OCI-LY3 (cell line): ENCODE results near the gene FOXA3.

Experiments used
- H2AFZ ChIP-seq: fragments of 200-600, 300-600 bp; shearing (Covaris generic); 2 replicates; pipeline ENCODE4 v1.6.0; 2014; ENCODE audit warnings: antibody characterized with exemption, low read depth, low read length
- H3K27ac ChIP-seq: fragments of 200-600, 300-600 bp; sonication (generic); 2 replicates; pipeline ENCODE4 v1.5.1; 2014; ENCODE audit warnings: mild to moderate bottlenecking, low read length, moderate library complexity, mixed read lengths
- H3K27me3 ChIP-seq: fragments of 200-600, 300-600 bp; sonication (generic); 2 replicates; pipeline ENCODE4 v1.6.1; 2014; ENCODE audit warnings: low read depth, low read length, mixed read lengths
- H3K36me3 ChIP-seq: fragments of 200-600, 300-600 bp; sonication (generic); replicated peaks from 2 replicates; pipeline ENCODE3; 2014; ENCODE audit warnings: low read depth, low read length, mixed read lengths
- H3K4me1 ChIP-seq: fragments of 300-600, 200-600 bp; sonication (generic); 2 replicates; pipeline ENCODE4 v1.6.1; 2014; ENCODE audit warnings: low read length, mixed read lengths
- H3K4me2 ChIP-seq: fragments of 200-600, 300-600 bp; sonication (generic); 2 replicates; pipeline ENCODE4 v1.6.1; 2014; ENCODE audit warnings: low read length, mixed read lengths
- H3K4me3 ChIP-seq: fragments of 300-600, 200-600 bp; sonication (generic); 2 replicates; pipeline ENCODE4 v1.5.1; 2014; ENCODE audit warnings: antibody characterized with exemption, mild to moderate bottlenecking, low read length, moderate library complexity
- H3K79me2 ChIP-seq: fragments of 300-600, 200-600 bp; shearing (Covaris generic); 2 replicates; pipeline ENCODE4 v1.6.1; 2014; ENCODE audit warnings: mild to moderate bottlenecking, low read length, mixed read lengths
- H3K9ac ChIP-seq: fragments of 300-600, 200-600 bp; shearing (Covaris generic); 2 replicates; pipeline ENCODE4 v1.6.0; 2014; ENCODE audit warnings: mild to moderate bottlenecking, low read length, moderate library complexity
- H3K9me3 ChIP-seq: fragments of 200-600, 300-600 bp; shearing (Covaris generic); 2 replicates; pipeline ENCODE4 v1.6.1; 2014; ENCODE audit warnings: low read length, mixed read lengths; ENCODE audit not compliant: insufficient read depth
- H4K20me1 ChIP-seq: fragments of 200-600, 300-600 bp; sonication (generic); 2 replicates; pipeline ENCODE4 v1.6.1; 2016; ENCODE audit warnings: low read length, mixed read lengths; ENCODE audit not compliant: insufficient read depth
- CTCF ChIP-seq: fragments of 200-600, 300-600 bp; sonication (generic); IDR thresholded peaks from 2 replicates; pipeline ENCODE4 v1.5.1; 2014; ENCODE audit warnings: antibody characterized with exemption, low read length, low read depth
- EZH2phosphoT487 ChIP-seq: fragments of 200-600 bp; shearing (Covaris generic); IDR thresholded peaks from 2 replicates; pipeline ENCODE4 v1.6.1; 2018; ENCODE audit warnings: antibody characterized with exemption, mixed run types, low read depth

FOXA3 gene

DNA sequence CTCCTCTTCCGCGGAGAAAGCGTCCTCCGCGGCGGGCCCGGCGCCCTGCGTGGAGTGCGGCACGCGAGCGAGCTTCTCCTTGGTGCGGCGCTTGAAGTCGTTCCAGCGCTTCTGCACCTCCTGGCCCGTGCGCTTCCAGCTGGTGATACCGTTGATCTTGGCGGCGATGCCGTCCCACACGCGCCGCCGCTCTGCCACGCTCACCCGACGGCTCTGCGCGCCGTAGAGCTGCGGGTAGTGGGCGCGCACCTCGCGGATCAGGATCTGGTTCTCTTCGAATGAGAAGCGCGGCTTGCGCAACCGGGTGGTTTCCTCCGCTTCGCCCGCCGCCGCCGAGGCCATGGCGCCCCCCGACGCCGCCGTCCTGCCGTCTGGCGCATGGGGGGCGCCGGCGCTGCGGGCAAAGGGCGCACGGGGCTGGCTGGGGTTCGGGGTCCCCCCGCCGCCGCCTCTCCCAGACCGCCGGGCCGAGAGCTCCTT is 37.3 kb downstream of the FOXA3 start:
- H3K4me1 ChIP-seq = peaks cover 13% of the 10 kb centered on the region
- H3K36me3 ChIP-seq = peaks cover 28% of the 10 kb centered on the region
- no peak overlapping the region for H3K27ac ChIP-seq
- H3K79me2 ChIP-seq = peaks cover 14% of the 10 kb centered on the region
- H3K27me3 ChIP-seq = no peaks in the 10 kb centered on the region
- no peak overlapping the region for H3K9ac ChIP-seq
- no peaks in the 10 kb centered on the region for H3K9me3 ChIP-seq
- peak overlapping the region; percentile 79 for H3K4me2 ChIP-seq
- peak overlapping the region; percentile 90 for H3K4me3 ChIP-seq
- no peak for TF ChIP-seq CTCF
- TF ChIP-seq EZH2phosphoT487 = no peak
- no peaks in the 10 kb centered on the region for H4K20me1 ChIP-seq
- H2AFZ ChIP-seq = no peak overlapping the region

DNA sequence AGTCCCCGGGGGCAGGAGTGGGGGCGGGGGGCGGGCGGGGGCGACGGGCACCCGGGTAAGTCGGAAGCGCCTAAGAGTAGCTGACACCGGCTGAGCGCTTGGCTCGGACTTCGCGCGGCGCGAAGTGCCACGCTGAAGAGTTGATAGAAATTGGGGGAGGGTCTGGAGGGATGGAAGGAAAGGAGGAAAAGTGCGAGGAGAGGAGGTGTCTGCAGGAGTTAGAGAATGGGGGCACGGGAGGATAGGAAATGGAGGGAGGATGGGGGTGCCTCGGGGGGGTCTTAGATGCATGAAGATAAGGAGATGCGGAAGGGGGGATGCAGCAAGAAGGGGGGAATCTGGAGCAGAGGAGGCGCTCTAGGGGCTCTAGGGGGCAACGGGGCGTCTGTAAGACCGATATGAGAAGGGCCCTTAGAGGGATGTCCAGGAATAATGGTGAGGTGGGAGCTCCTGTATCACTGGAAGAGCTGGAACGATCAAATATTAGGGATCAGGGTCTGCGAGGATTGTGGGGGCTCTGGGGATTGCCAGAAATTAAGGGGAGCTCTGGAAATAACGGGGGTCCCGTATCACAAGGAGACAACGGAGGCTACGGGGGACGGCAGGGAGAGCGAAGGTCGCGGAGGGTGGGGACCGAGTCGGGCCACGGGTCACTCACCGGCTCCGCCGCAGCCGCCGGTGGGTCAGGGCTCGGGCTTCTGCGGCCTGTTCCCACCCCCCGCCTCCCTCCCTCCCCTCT is 38.0 kb downstream of the FOXA3 start, which contains the start of gene MYPOP:
Gene MYPOP (minus strand): TSS at position 702 of the 739 bp plus-strand sequence. CDS start 840 bp downstream, outside the sequence.
- peak within 1 kb of the TSS; percentile 90 for H3K4me3 ChIP-seq
- peak within 1 kb of the TSS; percentile 61 for H3K27ac ChIP-seq
- peak within 1 kb of the TSS; percentile 98 for H3K4me2 ChIP-seq
- H3K79me2 ChIP-seq = peaks cover 14% of the 10 kb centered on the region
- peak within 1 kb of the TSS; percentile 55 for H2AFZ ChIP-seq
- no peaks in the 10 kb centered on the region for H3K27me3 ChIP-seq
- H3K9ac ChIP-seq = peak within 1 kb of the TSS; percentile 90
- peaks cover 26% of the 10 kb centered on the region for H3K36me3 ChIP-seq
- no peaks in the 10 kb centered on the region for H3K9me3 ChIP-seq
- H4K20me1 ChIP-seq = no peaks in the 10 kb centered on the region
- peaks cover 11% of the 10 kb centered on the region for H3K4me1 ChIP-seq
- TF ChIP-seq EZH2phosphoT487 (no peak), CTCF (no peak; the same call in 1 of the 2 replicates)

- Histone ChIP-seq H3K27ac (peak overlapping the region; percentile 61), H3K4me2 (peak overlapping the region; percentile 98), H4K20me1 (no peaks in the 10 kb centered on the region), H3K36me3 (peaks cover 20% of the 10 kb centered on the region), H3K4me1 (peaks cover 5% of the 10 kb centered on the region; the same call in 1 of the 2 replicates), H3K9me3 (no peaks in the 10 kb centered on the region), H3K27me3 (no peaks in the 10 kb centered on the region), H3K79me2 (peaks cover 14% of the 10 kb centered on the region), H3K9ac (peak overlapping the region; percentile 90), H3K4me3 (peak overlapping the region; percentile 90), H2AFZ (peak overlapping the region; percentile 55)
- TF ChIP-seq CTCF (no peak), EZH2phosphoT487 (no peak)
Measured at GRCh38 chr19:45902651-45903625, 38.8 kb downstream of the FOXA3 start.

GRCh38 chr19:45905011-45905410 is 40.9 kb downstream of the FOXA3 start:
- Histone ChIP-seq H2AFZ (no peak overlapping the region), H3K9ac (no peak overlapping the region)

More at GRCh38 chr19:45905011-45905410, 40.9 kb downstream of the FOXA3 start:
- H3K36me3 ChIP-seq = peaks cover 9% of the 10 kb centered on the region
- no peaks in the 10 kb centered on the region for H4K20me1 ChIP-seq
- H3K4me3 ChIP-seq = no peak overlapping the region
- peaks cover 5% of the 10 kb centered on the region; the same call in 1 of the 2 replicates for H3K4me1 ChIP-seq
- no peak for TF ChIP-seq CTCF
- no peak for TF ChIP-seq EZH2phosphoT487
- no peaks in the 10 kb centered on the region for H3K27me3 ChIP-seq
- no peaks in the 10 kb centered on the region for H3K9me3 ChIP-seq
- peaks cover 14% of the 10 kb centered on the region for H3K79me2 ChIP-seq
- H3K27ac ChIP-seq = no peak overlapping the region
- no peak overlapping the region for H3K4me2 ChIP-seq
